ENCODE measurements around the gene AP1M2. TPM values are rescaled to one million over a fixed set of nuclear protein-coding genes. Genes with fewer than 3 reads are reported as not detected.

AP1M2 gene
- total RNA-seq, 2 donors from 2014 or later, result 132 to 146 TPM

GRCh38 chr19:10565028-10565566, 22.0 kb downstream of the AP1M2 start:
- WGBS, 2 experiments (ENCODE audit: insufficient coverage in 1 of 2, insufficient read length in 1 of 2), result 10 to 40% methylated on average over 4 to 10 of the region's 10 CpGs
- Histone ChIP-seq H3K9ac (ENCODE audit: extremely low read depth, low read length, poor library complexity, severe bottlenecking) (peak overlapping the region; percentile 87), H3K4me3 (ENCODE audit: low read length) (peak overlapping the region; percentile 91), H3K27ac (ENCODE audit: low read depth, low read length) (peak overlapping the region; percentile 73), H3K27me3 (ENCODE audit: control insufficient read depth, insufficient read depth, low read length, poor library complexity, severe bottlenecking) (peaks cover 16% of the 10 kb centered on the region), H3K36me3 (ENCODE audit: control insufficient read depth, insufficient read depth, low read length) (peaks cover 26% of the 10 kb centered on the region), H3K4me1 (ENCODE audit: control insufficient read depth, insufficient read depth, low read length) (no peaks in the 10 kb centered on the region), H3K9me3 (ENCODE audit: control insufficient read depth, low read length) (no peaks in the 10 kb centered on the region)
- H3K36me3 Mint-ChIP-seq (ENCODE audit: low read depth), result peaks cover 22% of the 10 kb centered on the region
- peak overlapping the region; percentile 97 for H3K27ac Mint-ChIP-seq
- no peak for TF ChIP-seq CTCF (conservative IDR thresholded peaks at IDR 0.05)
- H3K4me3 Mint-ChIP-seq, result peak overlapping the region; percentile 91
- no peaks in the 10 kb centered on the region for H3K9me3 Mint-ChIP-seq
- peak; percentile 86 for DNase-seq
- peaks cover 23% of the 10 kb centered on the region for H3K4me1 Mint-ChIP-seq
- peaks cover 19% of the 10 kb centered on the region for H3K27me3 Mint-ChIP-seq (ENCODE audit: insufficient read depth)

GRCh38 chr19:10562609-10563008, 24.5 kb downstream of the AP1M2 start:
- no peaks in the 10 kb centered on the region for H3K9me3 ChIP-seq (ENCODE audit: control insufficient read depth, low read length)
- H3K27ac Mint-ChIP-seq, result no peak overlapping the region
- no peaks in the 10 kb centered on the region for H3K4me1 ChIP-seq (ENCODE audit: control insufficient read depth, insufficient read depth, low read length)
- no peak overlapping the region for H3K4me3 Mint-ChIP-seq
- H3K4me3 ChIP-seq (ENCODE audit: low read length), result no peak overlapping the region
- TF ChIP-seq CTCF (conservative IDR thresholded peaks at IDR 0.05), result no peak
- H3K27me3 Mint-ChIP-seq (ENCODE audit: insufficient read depth), result peaks cover 12% of the 10 kb centered on the region
- no peaks in the 10 kb centered on the region for H3K9me3 Mint-ChIP-seq
- H3K36me3 Mint-ChIP-seq (ENCODE audit: low read depth), result peaks cover 39% of the 10 kb centered on the region
- peaks cover 10% of the 10 kb centered on the region for H3K27me3 ChIP-seq (ENCODE audit: control insufficient read depth, insufficient read depth, low read length, poor library complexity, severe bottlenecking)
- peaks cover 13% of the 10 kb centered on the region for H3K4me1 Mint-ChIP-seq
- H3K36me3 ChIP-seq (ENCODE audit: control insufficient read depth, insufficient read depth, low read length), result peaks cover 36% of the 10 kb centered on the region
- DNase-seq, result no peak
- no peak overlapping the region for H3K9ac ChIP-seq (ENCODE audit: extremely low read depth, low read length, poor library complexity, severe bottlenecking)
- H3K27ac ChIP-seq (ENCODE audit: low read depth, low read length), result no peak overlapping the region
- WGBS, 2 experiments (ENCODE audit: insufficient coverage in 1 of 2, insufficient read length in 1 of 2), result 90 to 96% methylated on average over 2 to 5 of the region's 5 CpGs

GRCh38 chr19:10560154-10560553, 27.0 kb downstream of the AP1M2 start:
- WGBS, 2 experiments (ENCODE audit: insufficient coverage in 1 of 2, insufficient read length in 1 of 2), result 97 to 100% methylated on average over 2 to 7 of the region's 7 CpGs
- no peak overlapping the region for H3K4me3 ChIP-seq (ENCODE audit: low read length)
- no peak for DNase-seq
- no peak overlapping the region for H3K9ac ChIP-seq (ENCODE audit: extremely low read depth, low read length, poor library complexity, severe bottlenecking)
- Mint-ChIP-seq H3K4me1 (peaks cover 8% of the 10 kb centered on the region), H3K9me3 (no peaks in the 10 kb centered on the region), H3K27me3 (ENCODE audit: insufficient read depth) (no peaks in the 10 kb centered on the region), H3K36me3 (ENCODE audit: low read depth) (peaks cover 52% of the 10 kb centered on the region), H3K27ac (no peak overlapping the region), H3K4me3 (no peak overlapping the region)
- peaks cover 57% of the 10 kb centered on the region for H3K36me3 ChIP-seq (ENCODE audit: control insufficient read depth, insufficient read depth, low read length)
- H3K9me3 ChIP-seq (ENCODE audit: control insufficient read depth, low read length), result no peaks in the 10 kb centered on the region
- H3K27me3 ChIP-seq (ENCODE audit: control insufficient read depth, insufficient read depth, low read length, poor library complexity, severe bottlenecking), result no peaks in the 10 kb centered on the region
- no peaks in the 10 kb centered on the region for H3K4me1 ChIP-seq (ENCODE audit: control insufficient read depth, insufficient read depth, low read length)
- H3K27ac ChIP-seq (ENCODE audit: low read depth, low read length), result no peak overlapping the region
- no peak for TF ChIP-seq CTCF (conservative IDR thresholded peaks at IDR 0.05)
